GM12874 (cell line): ENCODE data around the gene HSF2.

Experiments
- TF ChIP-seq, protein P1 (sequence below): IDR thresholded peaks from 2 replicates; pipeline ENCODE4 v1.5.1; 2011; ENCODE audit warnings: low read depth, mild to moderate bottlenecking, control low read depth, low read length, moderate library complexity; ENCODE audit not compliant: insufficient read depth

The HSF2 gene

DNA sequence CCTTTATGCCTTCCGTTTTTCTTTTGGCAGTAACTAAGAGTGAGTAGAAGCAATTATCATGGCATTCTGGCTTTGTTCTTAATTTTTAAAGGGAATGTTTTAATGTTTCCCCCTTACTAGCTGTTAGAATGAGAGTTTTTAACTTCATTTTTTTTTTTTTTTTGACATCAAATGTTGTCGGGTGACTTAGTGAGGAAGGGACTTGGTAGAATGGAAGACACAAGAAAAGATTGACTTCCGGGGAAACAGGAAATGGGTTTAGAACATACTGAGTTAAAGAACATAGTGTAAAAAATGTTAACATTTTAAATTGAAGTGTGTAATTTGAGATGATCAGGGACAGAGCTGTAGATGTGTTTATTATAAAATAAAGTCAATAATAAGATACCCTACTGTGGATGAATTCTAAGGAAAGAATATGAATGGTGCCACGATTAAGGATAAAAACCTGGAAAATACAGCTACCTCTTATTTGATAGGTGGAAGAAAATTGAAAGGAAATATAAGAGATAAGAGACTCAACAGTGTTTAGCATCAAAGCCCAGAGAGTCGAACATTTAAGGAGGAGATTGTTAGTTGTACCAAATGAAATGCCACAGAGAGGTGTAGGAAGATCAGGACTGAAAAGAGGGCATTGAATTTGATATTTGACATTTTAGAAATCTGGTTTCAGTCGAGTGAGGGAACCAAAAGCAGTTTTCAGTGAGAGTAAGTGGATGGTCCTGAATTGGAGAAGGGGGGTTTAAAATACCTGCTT, 9.4 kb downstream of the HSF2 start:
- TF ChIP-seq, protein P1, sequence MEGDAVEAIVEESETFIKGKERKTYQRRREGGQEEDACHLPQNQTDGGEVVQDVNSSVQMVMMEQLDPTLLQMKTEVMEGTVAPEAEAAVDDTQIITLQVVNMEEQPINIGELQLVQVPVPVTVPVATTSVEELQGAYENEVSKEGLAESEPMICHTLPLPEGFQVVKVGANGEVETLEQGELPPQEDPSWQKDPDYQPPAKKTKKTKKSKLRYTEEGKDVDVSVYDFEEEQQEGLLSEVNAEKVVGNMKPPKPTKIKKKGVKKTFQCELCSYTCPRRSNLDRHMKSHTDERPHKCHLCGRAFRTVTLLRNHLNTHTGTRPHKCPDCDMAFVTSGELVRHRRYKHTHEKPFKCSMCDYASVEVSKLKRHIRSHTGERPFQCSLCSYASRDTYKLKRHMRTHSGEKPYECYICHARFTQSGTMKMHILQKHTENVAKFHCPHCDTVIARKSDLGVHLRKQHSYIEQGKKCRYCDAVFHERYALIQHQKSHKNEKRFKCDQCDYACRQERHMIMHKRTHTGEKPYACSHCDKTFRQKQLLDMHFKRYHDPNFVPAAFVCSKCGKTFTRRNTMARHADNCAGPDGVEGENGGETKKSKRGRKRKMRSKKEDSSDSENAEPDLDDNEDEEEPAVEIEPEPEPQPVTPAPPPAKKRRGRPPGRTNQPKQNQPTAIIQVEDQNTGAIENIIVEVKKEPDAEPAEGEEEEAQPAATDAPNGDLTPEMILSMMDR = no peak

DNA sequence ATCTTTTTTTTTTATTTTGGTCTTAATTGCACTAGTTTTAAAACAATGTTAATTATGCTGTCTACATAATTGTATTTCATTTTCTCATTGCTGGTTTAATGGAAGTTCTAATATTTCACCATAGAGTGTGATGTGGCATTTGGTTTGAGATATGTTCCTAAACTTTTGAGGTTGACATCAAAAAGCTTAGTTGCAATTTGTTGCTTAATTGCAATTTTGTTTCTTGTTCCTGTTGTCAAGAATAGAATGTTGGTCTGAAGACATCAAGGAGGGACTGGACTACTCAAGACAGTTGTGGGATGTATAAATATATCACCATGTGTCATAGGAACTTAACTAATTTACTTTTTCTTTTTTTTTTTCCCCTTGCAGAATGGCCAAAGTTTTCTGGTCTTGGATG, 12.5 kb downstream of the HSF2 start:
- TF ChIP-seq, protein P1 = no peak

DNA sequence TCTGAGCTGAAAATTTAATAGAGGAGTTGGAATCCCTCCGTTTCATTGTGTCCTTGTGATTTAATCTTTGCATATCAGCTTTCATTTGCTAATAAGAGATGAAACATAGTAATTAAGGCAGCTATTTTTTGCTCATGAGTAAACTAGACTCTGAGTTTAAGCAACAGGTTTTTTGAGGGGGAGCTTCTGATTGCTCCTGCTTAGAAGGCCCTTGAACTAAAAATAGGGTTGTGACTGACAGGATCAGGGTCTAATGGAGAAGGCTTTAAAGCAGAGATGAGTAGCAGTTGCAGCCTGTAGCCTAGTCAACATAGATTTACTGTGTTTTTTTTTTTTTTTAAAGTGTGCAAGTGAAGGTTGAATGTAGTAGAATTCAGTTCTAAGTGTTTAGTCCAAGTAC, 17.4 kb downstream of the HSF2 start:
- TF ChIP-seq, protein P1 = no peak

DNA sequence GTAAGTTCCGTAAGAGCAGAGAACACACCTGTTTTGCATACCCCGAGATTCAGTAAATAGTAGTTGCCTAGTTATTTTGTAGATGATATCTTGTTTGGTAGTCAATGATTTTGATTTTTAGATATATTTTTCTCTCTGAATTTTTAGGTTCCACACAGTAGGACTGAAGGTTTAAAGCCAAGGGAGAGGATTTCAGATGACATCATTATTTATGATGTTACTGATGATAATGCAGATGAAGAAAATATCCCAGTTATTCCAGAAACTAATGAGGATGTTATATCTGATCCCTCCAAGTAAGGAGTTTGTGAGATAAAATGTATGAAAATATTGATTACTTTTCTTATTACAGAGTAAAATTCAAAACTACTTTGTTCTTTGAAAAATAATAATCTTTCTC, 22.6 kb downstream of the HSF2 start:
- TF ChIP-seq, protein P1 = no peak

DNA sequence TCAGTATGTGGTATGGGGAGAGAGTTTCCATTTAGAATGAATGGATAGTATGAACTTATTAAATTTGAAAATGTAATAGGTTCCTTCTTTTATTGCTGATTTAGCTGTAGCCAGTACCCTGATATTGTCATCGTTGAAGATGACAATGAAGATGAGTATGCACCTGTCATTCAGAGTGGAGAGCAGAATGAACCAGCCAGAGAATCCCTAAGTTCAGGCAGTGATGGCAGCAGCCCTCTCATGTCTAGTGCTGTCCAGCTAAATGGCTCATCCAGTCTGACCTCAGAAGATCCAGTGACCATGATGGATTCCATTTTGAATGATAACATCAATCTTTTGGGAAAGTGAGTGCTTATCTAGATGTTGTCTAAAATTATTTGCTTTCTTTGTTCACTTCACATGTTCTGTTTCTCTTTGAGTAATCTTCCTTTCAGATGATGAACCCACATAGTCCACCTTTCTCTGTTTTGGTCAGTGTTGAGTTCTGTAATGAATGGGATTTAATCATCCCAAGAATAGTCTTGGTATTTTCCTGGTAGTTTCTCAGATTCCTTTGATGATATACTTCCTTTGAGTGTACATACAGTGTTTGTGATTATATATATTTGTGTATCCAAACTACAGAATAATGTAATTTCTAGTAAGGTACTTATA, 23.3 kb downstream of the HSF2 start:
- TF ChIP-seq, protein P1 = no peak

DNA sequence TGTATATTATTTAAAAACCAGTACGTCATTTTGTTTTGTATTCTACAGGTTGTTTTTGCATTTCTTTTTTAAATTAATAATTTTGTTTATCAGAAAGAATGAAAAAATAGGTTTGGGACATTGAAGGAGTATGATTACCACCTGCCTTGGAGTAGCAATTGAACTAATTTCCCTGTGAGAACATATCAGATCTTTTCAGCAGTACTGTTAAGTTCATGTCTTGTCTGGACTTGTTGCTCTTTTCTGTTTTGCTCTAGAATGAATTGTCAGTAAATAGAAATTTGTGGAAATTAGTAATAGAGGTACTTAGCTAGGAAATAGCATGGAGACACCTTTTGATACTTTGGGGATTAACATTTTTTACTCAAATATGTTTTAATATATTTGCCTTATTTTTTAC, 24.3 kb downstream of the HSF2 start:
- TF ChIP-seq, protein P1 = no peak

DNA sequence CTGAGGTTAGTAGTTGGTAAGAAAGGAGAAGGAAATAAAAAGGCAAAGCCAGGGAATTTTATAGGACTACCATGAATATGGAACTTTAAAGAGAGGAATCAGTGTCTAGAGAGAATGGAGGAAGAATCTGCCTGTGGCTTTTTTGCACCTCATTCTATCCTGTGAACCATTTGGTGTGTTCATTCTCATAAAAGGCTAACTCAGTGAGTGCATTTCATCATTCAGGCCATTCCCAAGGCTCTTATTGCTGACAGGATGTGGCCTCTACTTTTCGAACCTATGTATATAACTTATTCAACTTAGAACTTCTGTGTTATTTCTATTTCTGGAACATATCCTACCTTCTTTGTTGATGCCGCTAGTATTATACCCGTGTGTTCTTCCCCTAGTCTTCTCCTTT, 27.1 kb downstream of the HSF2 start:
- TF ChIP-seq, protein P1 = no peak
